ENCODE measurements around the gene SFXN1.

DNA sequence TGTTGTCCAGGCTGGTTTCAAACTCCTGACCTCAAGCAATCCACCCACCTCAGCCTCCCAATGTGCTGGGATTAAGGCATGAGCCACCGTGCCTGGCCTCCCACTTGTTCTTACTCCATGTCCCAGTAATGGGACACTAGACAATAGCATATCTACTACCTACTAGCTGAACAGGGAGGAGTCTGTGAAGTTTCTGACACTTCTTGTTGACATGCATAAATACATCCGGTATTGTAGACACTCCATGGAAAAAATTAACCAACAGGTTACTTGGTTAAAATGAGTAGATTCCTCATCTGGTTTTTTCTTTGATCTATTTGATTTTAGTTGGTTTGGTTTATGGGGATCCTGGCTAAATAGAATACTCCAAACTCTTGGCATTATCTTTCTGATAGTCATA, 88.3 kb downstream of the SFXN1 start:
- TF ChIP-seq, protein P1, sequence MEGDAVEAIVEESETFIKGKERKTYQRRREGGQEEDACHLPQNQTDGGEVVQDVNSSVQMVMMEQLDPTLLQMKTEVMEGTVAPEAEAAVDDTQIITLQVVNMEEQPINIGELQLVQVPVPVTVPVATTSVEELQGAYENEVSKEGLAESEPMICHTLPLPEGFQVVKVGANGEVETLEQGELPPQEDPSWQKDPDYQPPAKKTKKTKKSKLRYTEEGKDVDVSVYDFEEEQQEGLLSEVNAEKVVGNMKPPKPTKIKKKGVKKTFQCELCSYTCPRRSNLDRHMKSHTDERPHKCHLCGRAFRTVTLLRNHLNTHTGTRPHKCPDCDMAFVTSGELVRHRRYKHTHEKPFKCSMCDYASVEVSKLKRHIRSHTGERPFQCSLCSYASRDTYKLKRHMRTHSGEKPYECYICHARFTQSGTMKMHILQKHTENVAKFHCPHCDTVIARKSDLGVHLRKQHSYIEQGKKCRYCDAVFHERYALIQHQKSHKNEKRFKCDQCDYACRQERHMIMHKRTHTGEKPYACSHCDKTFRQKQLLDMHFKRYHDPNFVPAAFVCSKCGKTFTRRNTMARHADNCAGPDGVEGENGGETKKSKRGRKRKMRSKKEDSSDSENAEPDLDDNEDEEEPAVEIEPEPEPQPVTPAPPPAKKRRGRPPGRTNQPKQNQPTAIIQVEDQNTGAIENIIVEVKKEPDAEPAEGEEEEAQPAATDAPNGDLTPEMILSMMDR (IDR thresholded peaks at IDR 0.05): no peak
- no peak for TF ChIP-seq EP300 (IDR thresholded peaks at IDR 0.05)
